Measurements from ENCODE around the gene BCL2.

DNA sequence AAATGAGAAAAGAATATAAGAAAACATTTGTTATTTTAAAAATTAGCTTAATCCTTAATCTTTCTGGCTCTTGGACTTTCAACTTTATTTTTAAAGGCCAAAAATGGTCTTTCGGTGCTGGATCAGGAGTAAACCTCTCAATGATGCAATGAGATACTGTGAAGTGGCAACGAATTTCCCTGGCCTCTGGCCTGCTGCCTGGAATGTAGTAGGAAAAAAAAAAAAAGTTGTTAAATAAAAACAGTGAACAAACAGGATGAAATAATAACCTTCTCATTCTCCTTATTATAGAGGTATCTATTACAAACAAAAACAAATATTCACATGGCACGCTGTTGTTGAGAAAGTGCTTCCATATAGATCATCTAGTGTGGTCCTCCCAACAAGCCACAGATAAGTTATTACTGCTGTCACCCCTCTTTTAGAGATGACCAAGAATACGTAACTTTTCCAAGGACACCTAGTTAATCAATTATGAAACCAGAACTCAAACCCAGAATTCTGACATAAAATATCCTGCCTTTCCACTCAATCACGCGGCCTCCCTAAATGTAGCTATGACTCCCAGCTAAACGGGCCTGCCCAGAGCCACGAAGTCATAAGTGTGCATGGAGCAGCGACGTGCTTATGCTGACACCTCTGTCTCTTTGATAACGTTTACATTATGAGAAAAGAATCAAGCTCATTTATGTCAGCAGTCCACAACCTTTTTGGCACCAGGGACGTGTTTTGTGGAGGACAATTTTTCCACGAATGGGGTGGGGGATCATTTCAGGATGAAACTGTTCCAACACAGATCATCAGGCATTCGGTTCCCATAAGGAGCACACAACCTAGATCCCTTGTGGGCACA is 170.9 kb downstream of the BCL2 start:
- TF ChIP-seq CEBPB (IDR thresholded peaks at IDR 0.05; ENCODE audit: low read depth) (no peak), POLR2A (IDR thresholded peaks at IDR 0.05; ENCODE audit: borderline replicate concordance, extremely low read depth, insufficient read depth, insufficient read length) (no peak), RAD21 (IDR thresholded peaks at IDR 0.05; ENCODE audit: low read depth) (no peak), ATF3 (IDR thresholded peaks at IDR 0.05) (no peak), EZH2phosphoT487 (IDR thresholded peaks at IDR 0.05; ENCODE audit: borderline replicate concordance) (no peak), POLR2AphosphoS5 (IDR thresholded peaks at IDR 0.05; ENCODE audit: low read depth, low read length) (no peak), FOSL1 (IDR thresholded peaks at IDR 0.05; ENCODE audit: low read depth) (no peak), CBX3 (IDR thresholded peaks at IDR 0.05; ENCODE audit: low read depth) (no peak), MAX (IDR thresholded peaks at IDR 0.05) (no peak), JUND (IDR thresholded peaks at IDR 0.05) (no peak)
- TF ChIP-seq, protein P1, sequence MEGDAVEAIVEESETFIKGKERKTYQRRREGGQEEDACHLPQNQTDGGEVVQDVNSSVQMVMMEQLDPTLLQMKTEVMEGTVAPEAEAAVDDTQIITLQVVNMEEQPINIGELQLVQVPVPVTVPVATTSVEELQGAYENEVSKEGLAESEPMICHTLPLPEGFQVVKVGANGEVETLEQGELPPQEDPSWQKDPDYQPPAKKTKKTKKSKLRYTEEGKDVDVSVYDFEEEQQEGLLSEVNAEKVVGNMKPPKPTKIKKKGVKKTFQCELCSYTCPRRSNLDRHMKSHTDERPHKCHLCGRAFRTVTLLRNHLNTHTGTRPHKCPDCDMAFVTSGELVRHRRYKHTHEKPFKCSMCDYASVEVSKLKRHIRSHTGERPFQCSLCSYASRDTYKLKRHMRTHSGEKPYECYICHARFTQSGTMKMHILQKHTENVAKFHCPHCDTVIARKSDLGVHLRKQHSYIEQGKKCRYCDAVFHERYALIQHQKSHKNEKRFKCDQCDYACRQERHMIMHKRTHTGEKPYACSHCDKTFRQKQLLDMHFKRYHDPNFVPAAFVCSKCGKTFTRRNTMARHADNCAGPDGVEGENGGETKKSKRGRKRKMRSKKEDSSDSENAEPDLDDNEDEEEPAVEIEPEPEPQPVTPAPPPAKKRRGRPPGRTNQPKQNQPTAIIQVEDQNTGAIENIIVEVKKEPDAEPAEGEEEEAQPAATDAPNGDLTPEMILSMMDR (IDR thresholded peaks at IDR 0.05 in 2 of 3, conservative IDR thresholded peaks at IDR 0.05 in 1 of 3; ENCODE audit: borderline replicate concordance in 1 of 3, insufficient read depth in 1 of 3, low read depth in 2 of 3, low read length in 2 of 3), result no peak
- TF ChIP-seq, protein P2, sequence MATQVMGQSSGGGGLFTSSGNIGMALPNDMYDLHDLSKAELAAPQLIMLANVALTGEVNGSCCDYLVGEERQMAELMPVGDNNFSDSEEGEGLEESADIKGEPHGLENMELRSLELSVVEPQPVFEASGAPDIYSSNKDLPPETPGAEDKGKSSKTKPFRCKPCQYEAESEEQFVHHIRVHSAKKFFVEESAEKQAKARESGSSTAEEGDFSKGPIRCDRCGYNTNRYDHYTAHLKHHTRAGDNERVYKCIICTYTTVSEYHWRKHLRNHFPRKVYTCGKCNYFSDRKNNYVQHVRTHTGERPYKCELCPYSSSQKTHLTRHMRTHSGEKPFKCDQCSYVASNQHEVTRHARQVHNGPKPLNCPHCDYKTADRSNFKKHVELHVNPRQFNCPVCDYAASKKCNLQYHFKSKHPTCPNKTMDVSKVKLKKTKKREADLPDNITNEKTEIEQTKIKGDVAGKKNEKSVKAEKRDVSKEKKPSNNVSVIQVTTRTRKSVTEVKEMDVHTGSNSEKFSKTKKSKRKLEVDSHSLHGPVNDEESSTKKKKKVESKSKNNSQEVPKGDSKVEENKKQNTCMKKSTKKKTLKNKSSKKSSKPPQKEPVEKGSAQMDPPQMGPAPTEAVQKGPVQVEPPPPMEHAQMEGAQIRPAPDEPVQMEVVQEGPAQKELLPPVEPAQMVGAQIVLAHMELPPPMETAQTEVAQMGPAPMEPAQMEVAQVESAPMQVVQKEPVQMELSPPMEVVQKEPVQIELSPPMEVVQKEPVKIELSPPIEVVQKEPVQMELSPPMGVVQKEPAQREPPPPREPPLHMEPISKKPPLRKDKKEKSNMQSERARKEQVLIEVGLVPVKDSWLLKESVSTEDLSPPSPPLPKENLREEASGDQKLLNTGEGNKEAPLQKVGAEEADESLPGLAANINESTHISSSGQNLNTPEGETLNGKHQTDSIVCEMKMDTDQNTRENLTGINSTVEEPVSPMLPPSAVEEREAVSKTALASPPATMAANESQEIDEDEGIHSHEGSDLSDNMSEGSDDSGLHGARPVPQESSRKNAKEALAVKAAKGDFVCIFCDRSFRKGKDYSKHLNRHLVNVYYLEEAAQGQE (IDR thresholded peaks at IDR 0.05; ENCODE audit: low read depth), result no peak
